OCI-LY7 (cell line): ENCODE measurements around the gene PKNOX1. TPM values are rescaled to one million over a fixed set of nuclear protein-coding genes. Genes with fewer than 3 reads are reported as not detected.

ENCODE experiments used
- BruUV-seq: library from RNA; stranded (reverse); fragments of 400-500 nt; replicated peaks from 2 replicates; lab custom pipeline; 2021; lab: Mats Ljungman, UMichigan
- CTCF ChIA-PET: fragments of 300-600 bp; sonication (Branson Sonifier 250); formaldehyde crosslinking; loops from one replicate; lab custom pipeline; 2022; ENCODE audit warnings: antibody characterized with exemption; ENCODE audit not compliant: unreplicated experiment; lab: Charles Lee
- POLR2A ChIA-PET: fragments of 300-600 bp; sonication (Branson Sonifier 250); formaldehyde crosslinking; loops from one replicate; lab custom pipeline; 2022; ENCODE audit warnings: antibody characterized with exemption; lab: Charles Lee
- DNase-seq: peaks from one replicate; pipeline ENCODE4 v3.0.0-alpha.2; 2015; ENCODE audit warnings: low spot score
- H2AFZ ChIP-seq: fragments of 200-600 bp; sonication (generic), shearing (Covaris generic); 2 replicates; pipeline ENCODE4 v1.6.1; 2014; ENCODE audit warnings: mild to moderate bottlenecking, antibody characterized with exemption, low read length, moderate library complexity
- H3K27ac ChIP-seq: fragments of 200-600 bp; sonication (generic); 2 replicates; pipeline ENCODE4 v1.5.1; 2014; ENCODE audit warnings: mixed run types, low read depth, mild to moderate bottlenecking, moderate library complexity, low read length, inconsistent platforms; ENCODE audit not compliant: poor library complexity, severe bottlenecking
- H3K36me3 ChIP-seq: fragments of 200-600 bp; sonication (generic); 2 replicates; pipeline ENCODE4 v1.6.1; 2014; ENCODE audit warnings: mild to moderate bottlenecking, antibody characterized with exemption, low read length, moderate library complexity, mixed read lengths; ENCODE audit not compliant: insufficient read depth
- H3K4me1 ChIP-seq: fragments of 200-600 bp; sonication (generic); 2 replicates; pipeline ENCODE4 v1.5.1; 2014; ENCODE audit warnings: mild to moderate bottlenecking, low read length; ENCODE audit not compliant: insufficient read depth, poor library complexity, severe bottlenecking
- H3K4me2 ChIP-seq: fragments of 200-600 bp; sonication (generic); 2 replicates; pipeline ENCODE4 v1.6.1; 2014; ENCODE audit warnings: mild to moderate bottlenecking, low read length
- H3K4me3 ChIP-seq: fragments of 200-600 bp; sonication (generic); 2 replicates; pipeline ENCODE4 v1.5.1; 2014; ENCODE audit warnings: mild to moderate bottlenecking, low read depth, low read length; ENCODE audit not compliant: poor library complexity, severe bottlenecking
- H3K79me2 ChIP-seq: fragments of 200-600 bp; sonication (generic); 2 replicates; pipeline ENCODE4 v1.6.1; 2016; ENCODE audit warnings: low read depth, mild to moderate bottlenecking, low read length, moderate library complexity, mixed read lengths; ENCODE audit not compliant: insufficient read depth
- H3K9me2 ChIP-seq: fragments of 200-600 bp; sonication (generic); 2 replicates; pipeline ENCODE4 v1.6.1; 2016; ENCODE audit warnings: mild to moderate bottlenecking, low read length, mixed read lengths; ENCODE audit not compliant: insufficient read depth
- H3K9me3 ChIP-seq: fragments of 200-600 bp; sonication (generic); 2 replicates; pipeline ENCODE4 v1.6.1; 2014; ENCODE audit warnings: mild to moderate bottlenecking, mixed run types, low read length, mixed read lengths
- H4K20me1 ChIP-seq: fragments of 200-600 bp; sonication (generic); 2 replicates; pipeline ENCODE4 v1.6.1; 2014; ENCODE audit warnings: mild to moderate bottlenecking, antibody characterized with exemption, low read length, moderate library complexity, mixed read lengths; ENCODE audit not compliant: insufficient read depth
- CTCF ChIP-seq: fragments of 200-600 bp; sonication (generic); conservative IDR thresholded peaks from 2 replicates; pipeline ENCODE4 v1.5.1; 2014; ENCODE audit warnings: mild to moderate bottlenecking, antibody characterized with exemption, low read length, moderate library complexity, mixed read lengths
- EZH2phosphoT487 ChIP-seq: fragments of 200-600 bp; sonication (generic); IDR thresholded peaks from 2 replicates; pipeline ENCODE4 v1.6.1; 2018; ENCODE audit warnings: low read depth, borderline replicate concordance, mild to moderate bottlenecking, mixed run types, antibody characterized with exemption, low read length, moderate library complexity, mixed read lengths
- intact Hi-C: fragments of 100-400 bp; cut with micrococcal nuclease; formaldehyde crosslinking; loops from one replicate; pipeline ENCODE4 v1.10.0; 2022; ENCODE audit not compliant: unreplicated experiment
- total RNA-seq, 2 experiments: library from RNA; depleted of rRNA in 1 of 2; stranded (reverse); fragments of >200 nt in 1 of 2; shearing (Covaris generic) in 1 of 2; gene quantifications; 2 replicates each; pipeline ENCODE4 v1.2.3, GENCODE V29; 2014 to 2022

PKNOX1 gene
- total RNA-seq, 2 experiments from 2014 or later: 23.7 to 32.9 TPM

GRCh38 chr21:42939582-42940413, 34.6 kb upstream of the PKNOX1 start:
- Histone ChIP-seq H3K79me2 (no peaks in the 10 kb centered on the region), H3K4me2 (no peak overlapping the region), H3K9me3 (no peaks in the 10 kb centered on the region), H3K36me3 (no peaks in the 10 kb centered on the region), H3K27ac (no peak overlapping the region), H3K4me1 (peaks cover 24% of the 10 kb centered on the region), H3K4me3 (no peak overlapping the region), H2AFZ (no peak overlapping the region), H4K20me1 (no peaks in the 10 kb centered on the region), H3K9me2 (no peaks in the 10 kb centered on the region)
- TF ChIP-seq CTCF: no peak
- no peak for TF ChIP-seq EZH2phosphoT487
- BruUV-seq: no TSS peak
- ChIA-PET CTCF (no interaction called here), POLR2A (interaction anchor here (0.9 kb wide), 1 partner anchor 52 kb away, joined by 3 read pairs; no protein-coding TSS in a partner anchor)
- no peak for DNase-seq
- intact Hi-C loops: no loop called here

- DNase-seq: no peak
- peaks cover 16% of the 10 kb centered on the region for H3K4me1 ChIP-seq
- intact Hi-C loops: no loop called here
Measured at GRCh38 chr21:42941696-42942085, 32.7 kb upstream of the PKNOX1 start.

More at GRCh38 chr21:42941696-42942085, 32.7 kb upstream of the PKNOX1 start:
- Histone ChIP-seq H3K4me3 (no peak overlapping the region), H3K36me3 (no peaks in the 10 kb centered on the region), H2AFZ (no peak overlapping the region), H3K9me2 (no peaks in the 10 kb centered on the region), H4K20me1 (no peaks in the 10 kb centered on the region), H3K27ac (no peak overlapping the region), H3K9me3 (no peaks in the 10 kb centered on the region), H3K79me2 (no peaks in the 10 kb centered on the region), H3K4me2 (no peak overlapping the region)
- CTCF ChIA-PET: no interaction called here
- BruUV-seq: no TSS peak
- no peak for TF ChIP-seq CTCF
- no peak for TF ChIP-seq EZH2phosphoT487
- POLR2A ChIA-PET: interaction anchor here (0.6 kb wide), 1 partner anchor 822 kb away, joined by 3 read pairs; no protein-coding TSS in a partner anchor
